GM23338 (cell line): ENCODE data around the gene SETD1A.

Source experiments
- CREB1 ChIP-seq: fragments of 250-450 bp; sonication (Bioruptor Pico); IDR thresholded peaks from 2 replicates; pipeline ENCODE4 v1.5.0; 2020; ENCODE audit warnings: low read depth, mild to moderate bottlenecking, moderate library complexity
- ETS1 ChIP-seq: IDR thresholded peaks from 2 replicates; pipeline ENCODE4 v1.6.1; 2016; ENCODE audit warnings: antibody characterized with exemption
- EZH2phosphoT487 ChIP-seq: fragments of 200-600 bp; sonication (generic); IDR thresholded peaks from one replicate; pipeline ENCODE4 v1.8.1; 2018; ENCODE audit warnings: antibody characterized with exemption; ENCODE audit not compliant: unreplicated experiment
- NANOG ChIP-seq: IDR thresholded peaks from 2 replicates; pipeline ENCODE4 v1.6.1; 2016; ENCODE audit warnings: antibody characterized with exemption, borderline replicate concordance
- POLR2AphosphoS5 ChIP-seq: IDR thresholded peaks from 2 replicates; pipeline ENCODE4 v1.6.1; 2016; ENCODE audit warnings: antibody characterized with exemption, low read depth
- REST ChIP-seq: IDR thresholded peaks from one replicate; pipeline ENCODE4 v1.6.1; 2018; ENCODE audit warnings: antibody characterized with exemption; ENCODE audit not compliant: unreplicated experiment
- TF ChIP-seq, protein P1 (sequence below), 2 experiments: fragments of 200-600 bp in 1 of 2; sonication (generic) in 1 of 2; conservative IDR thresholded peaks; 2 replicates each; pipeline versions ENCODE4 v1.5.1 to v1.6.1; 2016 to 2017; ENCODE audit warnings: antibody characterized with exemption in 2 of 2, low read depth in 2 of 2, mild to moderate bottlenecking in 2 of 2, moderate library complexity in 1 of 2

DNA sequence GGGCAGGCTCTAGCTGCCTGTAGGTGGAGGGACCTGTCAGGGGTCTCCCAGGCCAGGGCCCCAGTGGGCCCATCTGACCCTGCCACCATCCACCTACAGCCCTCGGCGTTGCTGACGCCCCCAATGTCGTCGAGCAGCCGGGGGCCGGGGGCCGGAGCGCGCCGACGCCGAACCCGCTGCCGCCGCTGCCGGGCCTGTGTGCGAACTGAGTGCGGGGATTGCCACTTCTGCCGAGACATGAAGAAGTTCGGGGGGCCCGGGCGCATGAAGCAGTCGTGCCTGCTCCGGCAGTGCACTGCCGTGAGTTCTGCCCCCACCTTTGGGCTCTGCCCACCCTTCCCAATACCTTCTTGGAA is 31.9 kb upstream of the SETD1A start:
- TF ChIP-seq, protein P1, sequence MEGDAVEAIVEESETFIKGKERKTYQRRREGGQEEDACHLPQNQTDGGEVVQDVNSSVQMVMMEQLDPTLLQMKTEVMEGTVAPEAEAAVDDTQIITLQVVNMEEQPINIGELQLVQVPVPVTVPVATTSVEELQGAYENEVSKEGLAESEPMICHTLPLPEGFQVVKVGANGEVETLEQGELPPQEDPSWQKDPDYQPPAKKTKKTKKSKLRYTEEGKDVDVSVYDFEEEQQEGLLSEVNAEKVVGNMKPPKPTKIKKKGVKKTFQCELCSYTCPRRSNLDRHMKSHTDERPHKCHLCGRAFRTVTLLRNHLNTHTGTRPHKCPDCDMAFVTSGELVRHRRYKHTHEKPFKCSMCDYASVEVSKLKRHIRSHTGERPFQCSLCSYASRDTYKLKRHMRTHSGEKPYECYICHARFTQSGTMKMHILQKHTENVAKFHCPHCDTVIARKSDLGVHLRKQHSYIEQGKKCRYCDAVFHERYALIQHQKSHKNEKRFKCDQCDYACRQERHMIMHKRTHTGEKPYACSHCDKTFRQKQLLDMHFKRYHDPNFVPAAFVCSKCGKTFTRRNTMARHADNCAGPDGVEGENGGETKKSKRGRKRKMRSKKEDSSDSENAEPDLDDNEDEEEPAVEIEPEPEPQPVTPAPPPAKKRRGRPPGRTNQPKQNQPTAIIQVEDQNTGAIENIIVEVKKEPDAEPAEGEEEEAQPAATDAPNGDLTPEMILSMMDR (conservative IDR thresholded peaks at IDR 0.05; ENCODE audit: low read depth in 2 of 2): no peak
- TF ChIP-seq EZH2phosphoT487 (no peak), NANOG (no peak), CREB1 (CRISPR knock-in tag) (no peak), REST (no peak), ETS1 (no peak), POLR2AphosphoS5 (no peak)
